ENCODE results near the gene ARHGAP9. TPM values are rescaled to one million over a fixed set of nuclear protein-coding genes. Genes with fewer than 3 reads are reported as not detected.

The ARHGAP9 gene
- total RNA-seq, 1 experiment from 2014 or later = not detected

DNA sequence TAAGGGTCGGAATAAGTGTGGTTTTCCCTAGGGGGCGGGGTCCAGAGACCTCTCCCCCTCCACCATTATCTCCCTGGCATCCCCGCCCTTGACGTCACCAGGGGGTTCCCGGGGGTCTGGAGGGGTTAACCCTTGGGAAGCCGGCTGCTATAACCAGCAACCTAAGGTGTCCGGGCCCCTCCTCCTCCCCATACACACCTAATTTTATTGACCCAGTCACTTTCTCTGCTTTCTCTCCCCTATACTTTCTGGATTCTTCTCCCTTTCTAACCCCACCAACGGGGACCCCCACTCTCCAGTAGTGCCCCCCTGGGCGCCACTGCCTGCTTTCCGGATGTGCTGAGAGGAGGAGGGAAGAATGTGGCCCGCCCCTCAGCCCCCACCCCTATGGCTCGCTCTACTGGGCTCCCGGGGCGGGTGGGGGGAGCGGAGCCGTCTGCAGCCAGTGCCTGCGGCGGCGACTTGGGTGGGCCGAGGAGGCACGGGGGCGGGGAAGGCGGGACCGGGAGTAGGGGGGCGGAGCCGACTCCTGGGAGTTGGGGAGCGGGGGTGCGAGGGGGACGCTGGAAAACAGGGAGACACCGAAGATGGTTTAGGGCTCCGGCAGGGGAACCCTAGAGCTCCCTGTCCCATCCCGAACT, 18.3 kb downstream of the ARHGAP9 start:
- DNase-seq (ENCODE audit: extremely low read depth, low read depth) = peak; percentile 36

DNA sequence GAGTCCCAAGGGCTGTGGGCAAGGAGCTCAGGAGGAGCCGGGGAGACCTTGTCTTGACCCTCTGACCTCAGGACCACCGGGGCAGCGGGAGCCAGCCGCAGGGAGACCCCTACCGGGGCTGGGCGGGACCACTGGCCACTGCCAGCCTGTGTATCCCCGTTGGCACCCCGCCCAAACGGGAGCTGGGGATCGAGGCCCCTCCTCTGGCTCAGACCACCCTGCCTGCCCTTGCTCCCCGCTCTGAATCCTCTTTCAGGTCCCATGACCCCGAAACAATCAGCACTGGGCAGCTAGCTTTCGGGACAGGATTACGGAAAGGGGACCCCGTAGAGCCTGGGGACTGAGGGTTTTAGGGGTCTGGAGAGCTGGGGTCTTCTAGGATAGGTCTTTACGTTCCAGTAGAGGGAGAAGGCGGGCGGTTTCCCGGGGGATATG, 18.8 kb downstream of the ARHGAP9 start:
- DNase-seq (ENCODE audit: extremely low read depth, low read depth) = no peak

DNA sequence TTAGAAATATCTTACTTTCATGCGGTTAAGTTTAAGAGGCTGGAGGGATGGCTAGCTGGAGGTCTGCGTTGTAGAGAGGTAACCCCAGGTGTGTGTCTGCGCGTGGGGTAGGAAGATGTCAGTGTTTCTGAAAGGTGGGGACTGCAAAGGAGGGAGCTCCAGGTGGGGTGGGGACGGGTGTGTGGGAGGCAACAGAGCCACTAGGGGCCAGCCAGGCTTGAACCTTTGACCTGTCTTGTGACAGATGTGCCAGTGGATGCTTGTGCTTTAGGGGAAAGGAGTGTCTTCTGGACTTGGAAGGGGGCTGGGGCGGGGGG, 19.2 kb downstream of the ARHGAP9 start:
- no peak for DNase-seq (ENCODE audit: extremely low read depth, low read depth)

DNA sequence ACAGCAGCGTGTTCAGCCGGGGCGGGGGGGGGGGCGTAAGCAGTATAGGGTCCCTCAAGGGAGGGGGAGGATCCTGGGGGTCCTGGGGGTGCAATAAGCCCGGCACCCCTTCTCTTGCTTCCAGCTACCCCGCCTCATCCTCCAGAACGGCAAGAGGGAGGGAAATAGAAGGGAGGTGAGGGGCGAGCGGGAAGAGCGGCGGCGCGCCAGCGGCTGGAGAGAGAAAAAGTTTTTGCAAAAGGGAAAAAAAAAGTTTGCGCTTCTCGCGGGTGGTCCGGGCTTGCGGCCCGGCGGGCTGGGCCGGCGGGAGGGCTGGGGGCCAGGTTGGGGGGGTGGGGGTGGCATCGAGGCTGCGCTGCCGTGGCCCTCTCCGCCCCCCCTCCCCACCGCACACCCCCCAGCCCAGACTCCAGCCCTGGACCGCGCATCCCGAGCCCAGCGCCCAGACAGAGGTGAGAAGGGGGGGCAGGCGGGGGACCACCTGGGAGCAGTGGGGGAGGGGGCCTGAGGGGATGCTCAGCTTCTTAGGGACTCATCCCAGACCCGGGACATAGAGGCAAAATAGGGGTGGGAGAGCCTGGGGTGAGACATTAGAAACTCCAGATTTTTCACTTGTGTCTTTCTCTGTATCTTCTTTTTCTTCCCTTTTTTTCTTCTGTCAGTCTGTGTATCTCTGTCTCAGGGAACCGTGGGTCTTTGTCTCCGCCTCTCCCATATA, 19.8 kb downstream of the ARHGAP9 start, which contains the start of gene GLI1:
Gene GLI1, plus strand, starts transcription at position 36 of the 718 bp plus-strand sequence. CDS start 3,907 bp downstream, outside the sequence.
- no peak for DNase-seq (ENCODE audit: extremely low read depth, low read depth)

DNA sequence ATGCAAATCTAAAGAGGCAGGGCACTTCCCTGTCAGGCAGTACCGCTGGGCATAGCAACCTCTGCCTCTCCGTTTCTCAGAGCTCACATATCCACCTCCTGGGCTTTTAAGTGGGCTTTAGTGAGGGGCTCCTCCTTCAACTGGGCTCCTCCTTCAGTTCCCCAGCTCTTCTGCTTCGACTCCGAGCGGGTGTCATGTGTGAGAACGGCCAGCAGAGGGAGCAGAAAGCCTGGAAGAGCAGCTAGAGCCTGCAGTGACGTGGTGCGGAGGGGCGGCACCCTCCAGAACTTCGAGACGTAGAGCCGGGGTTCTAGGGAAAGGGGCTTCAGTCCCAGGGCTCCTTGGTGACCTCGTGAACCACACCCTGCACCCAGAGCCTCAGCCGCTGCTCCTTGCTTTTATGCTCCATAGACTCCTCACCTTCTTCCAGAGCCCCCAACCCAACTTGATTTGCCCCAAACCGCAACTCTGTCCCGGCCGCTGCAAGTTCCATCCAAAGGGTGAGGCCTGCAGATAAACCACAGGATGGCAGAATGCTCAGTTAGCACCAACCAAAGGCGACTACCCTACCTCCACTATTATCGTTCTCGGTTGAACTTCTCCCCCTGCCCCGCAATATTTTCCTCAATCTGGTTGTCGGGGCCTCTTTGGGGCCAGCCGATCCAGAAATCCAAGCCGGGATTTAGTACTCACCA, 20.5 kb downstream of the ARHGAP9 start:
- DNase-seq (ENCODE audit: extremely low read depth, low read depth) = peak; percentile 94

DNA sequence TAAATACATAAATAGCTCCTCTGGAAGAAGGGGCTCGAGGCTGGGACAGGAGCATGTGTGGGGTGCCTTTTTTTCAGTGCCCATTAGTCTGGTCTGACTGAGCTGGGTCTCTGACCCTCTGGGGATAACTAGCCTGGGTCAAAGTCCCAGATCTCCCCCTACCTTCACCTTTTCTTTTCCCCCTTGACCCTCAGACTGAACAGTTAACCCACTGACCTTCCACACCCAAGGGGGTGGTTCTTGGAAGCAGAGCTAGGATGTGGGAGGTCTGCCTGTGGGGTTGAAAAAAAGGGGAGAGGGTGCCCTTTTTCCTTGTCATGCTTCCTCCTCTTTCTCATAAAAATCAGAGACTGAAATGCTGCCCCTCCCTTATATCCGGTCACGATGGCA, 21.0 kb downstream of the ARHGAP9 start:
- no peak for DNase-seq (ENCODE audit: extremely low read depth, low read depth)

DNA sequence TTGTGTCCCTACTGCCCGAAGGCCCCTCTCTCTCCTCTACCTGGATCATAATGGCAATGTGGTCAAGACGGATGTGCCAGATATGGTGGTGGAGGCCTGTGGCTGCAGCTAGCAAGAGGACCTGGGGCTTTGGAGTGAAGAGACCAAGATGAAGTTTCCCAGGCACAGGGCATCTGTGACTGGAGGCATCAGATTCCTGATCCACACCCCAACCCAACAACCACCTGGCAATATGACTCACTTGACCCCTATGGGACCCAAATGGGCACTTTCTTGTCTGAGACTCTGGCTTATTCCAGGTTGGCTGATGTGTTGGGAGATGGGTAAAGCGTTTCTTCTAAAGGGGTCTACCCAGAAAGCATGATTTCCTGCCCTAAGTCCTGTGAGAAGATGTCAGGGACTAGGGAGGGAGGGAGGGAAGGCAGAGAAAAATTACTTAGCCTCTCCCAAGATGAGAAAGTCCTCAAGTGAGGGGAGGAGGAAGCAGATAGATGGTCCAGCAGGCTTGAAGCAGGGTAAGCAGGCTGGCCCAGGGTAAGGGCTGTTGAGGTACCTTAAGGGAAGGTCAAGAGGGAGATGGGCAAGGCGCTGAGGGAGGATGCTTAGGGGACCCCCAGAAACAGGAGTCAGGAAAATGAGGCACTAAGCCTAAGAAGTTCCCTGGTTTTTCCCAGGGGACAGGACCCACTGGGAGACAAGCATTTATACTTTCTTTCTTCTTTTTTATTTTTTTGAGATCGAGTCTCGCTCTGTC, 22.8 kb downstream of the ARHGAP9 start:
- no peak for DNase-seq (ENCODE audit: extremely low read depth, low read depth)

DNA sequence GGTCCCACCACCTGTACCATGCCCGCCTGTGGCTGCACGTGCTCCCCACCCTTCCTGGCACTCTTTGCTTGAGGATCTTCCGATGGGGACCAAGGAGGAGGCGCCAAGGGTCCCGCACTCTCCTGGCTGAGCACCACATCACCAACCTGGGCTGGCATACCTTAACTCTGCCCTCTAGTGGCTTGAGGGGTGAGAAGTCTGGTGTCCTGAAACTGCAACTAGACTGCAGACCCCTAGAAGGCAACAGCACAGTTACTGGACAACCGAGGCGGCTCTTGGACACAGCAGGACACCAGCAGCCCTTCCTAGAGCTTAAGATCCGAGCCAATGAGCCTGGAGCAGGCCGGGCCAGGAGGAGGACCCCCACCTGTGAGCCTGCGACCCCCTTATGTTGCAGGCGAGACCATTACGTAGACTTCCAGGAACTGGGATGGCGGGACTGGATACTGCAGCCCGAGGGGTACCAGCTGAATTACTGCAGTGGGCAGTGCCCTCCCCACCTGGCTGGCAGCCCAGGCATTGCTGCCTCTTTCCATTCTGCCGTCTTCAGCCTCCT, 23.4 kb downstream of the ARHGAP9 start:
- DNase-seq (ENCODE audit: extremely low read depth, low read depth) = no peak

DNA sequence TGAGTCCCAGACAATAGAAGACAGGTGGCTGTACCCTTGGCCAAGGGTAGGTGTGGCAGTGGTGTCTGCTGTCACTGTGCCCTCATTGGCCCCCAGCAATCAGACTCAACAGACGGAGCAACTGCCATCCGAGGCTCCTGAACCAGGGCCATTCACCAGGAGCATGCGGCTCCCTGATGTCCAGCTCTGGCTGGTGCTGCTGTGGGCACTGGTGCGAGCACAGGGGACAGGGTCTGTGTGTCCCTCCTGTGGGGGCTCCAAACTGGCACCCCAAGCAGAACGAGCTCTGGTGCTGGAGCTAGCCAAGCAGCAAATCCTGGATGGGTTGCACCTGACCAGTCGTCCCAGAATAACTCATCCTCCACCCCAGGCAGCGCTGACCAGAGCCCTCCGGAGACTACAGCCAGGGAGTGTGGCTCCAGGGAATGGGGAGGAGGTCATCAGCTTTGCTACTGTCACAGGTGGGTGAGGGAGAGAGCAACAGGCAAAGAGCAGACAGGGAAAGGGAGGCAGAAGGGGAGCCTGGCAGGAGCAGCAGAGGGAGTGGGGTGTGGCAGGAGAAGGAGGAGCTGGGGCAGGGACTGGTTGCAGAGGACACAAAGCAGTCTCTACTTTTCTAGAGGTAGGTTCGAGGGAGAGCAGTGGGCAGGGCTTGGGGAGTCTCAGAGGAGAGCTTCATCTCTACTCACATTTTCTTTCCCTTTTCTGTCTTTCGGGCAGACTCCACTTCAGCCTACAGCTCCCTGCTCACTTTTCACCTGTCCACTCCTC, 24.1 kb downstream of the ARHGAP9 start:
- DNase-seq (ENCODE audit: extremely low read depth, low read depth) = no peak

DNA sequence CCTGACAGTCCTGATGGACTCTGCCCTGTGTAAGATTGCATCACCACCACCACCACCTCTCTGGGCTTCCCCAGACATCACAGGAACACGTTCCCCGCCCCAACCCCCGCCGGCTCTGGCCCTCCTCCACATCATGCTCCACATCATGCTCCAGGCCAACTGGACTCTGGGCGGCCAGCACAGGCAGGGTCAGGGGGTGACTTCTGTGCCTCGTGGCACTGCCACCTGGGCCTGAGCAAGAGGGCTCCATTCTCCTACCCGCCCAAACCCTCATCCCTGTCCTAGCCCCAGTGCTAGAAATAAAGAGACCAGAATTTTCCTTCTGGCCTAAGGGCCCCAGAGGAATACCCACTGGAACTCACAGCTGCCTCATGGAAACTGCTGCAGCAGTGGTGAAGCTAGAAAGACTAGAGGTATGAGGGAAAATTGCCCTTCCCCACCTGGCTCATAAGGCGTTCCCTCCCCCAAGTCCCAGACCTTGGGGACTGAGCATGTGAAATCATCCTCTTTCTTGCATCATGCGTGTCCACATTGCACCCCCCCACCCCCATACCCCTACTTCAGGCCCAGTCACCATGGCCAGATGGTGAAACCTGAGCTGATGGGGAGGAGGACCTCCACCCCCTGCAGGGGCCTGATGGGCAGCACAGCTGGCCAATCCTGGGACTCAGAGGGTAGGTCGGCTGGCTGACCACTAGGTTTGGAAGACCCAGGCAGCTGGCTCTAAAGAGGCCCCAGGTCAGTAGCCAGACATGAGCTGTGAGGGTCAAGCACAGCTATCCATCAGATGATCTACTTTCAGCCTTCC, 24.9 kb downstream of the ARHGAP9 start, which contains the start of gene INHBE:
Gene INHBE, plus strand, starts transcription at position 742 of the 808 bp plus-strand sequence. CDS start 230 bp downstream, outside the sequence.
- peak; percentile 42 for DNase-seq (ENCODE audit: extremely low read depth, low read depth)

DNA sequence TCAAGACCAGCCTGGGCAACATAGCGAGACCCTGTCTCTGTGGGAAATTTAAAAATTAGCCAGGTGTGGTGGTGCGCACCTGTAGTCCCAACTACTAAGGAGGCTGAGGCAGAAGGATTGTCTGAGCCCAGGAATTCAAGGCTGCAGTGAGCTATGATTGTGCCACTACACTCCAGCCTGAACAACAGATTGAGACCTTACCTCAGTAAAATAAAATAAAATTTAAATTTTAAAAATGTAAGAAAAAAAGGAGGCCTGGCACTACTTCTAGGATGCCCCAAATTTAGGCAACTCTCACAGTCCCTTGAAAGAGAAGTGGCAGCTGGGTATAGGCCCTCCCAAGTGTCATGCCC, 25.5 kb downstream of the ARHGAP9 start:
- DNase-seq (ENCODE audit: extremely low read depth, low read depth) = no peak

DNA sequence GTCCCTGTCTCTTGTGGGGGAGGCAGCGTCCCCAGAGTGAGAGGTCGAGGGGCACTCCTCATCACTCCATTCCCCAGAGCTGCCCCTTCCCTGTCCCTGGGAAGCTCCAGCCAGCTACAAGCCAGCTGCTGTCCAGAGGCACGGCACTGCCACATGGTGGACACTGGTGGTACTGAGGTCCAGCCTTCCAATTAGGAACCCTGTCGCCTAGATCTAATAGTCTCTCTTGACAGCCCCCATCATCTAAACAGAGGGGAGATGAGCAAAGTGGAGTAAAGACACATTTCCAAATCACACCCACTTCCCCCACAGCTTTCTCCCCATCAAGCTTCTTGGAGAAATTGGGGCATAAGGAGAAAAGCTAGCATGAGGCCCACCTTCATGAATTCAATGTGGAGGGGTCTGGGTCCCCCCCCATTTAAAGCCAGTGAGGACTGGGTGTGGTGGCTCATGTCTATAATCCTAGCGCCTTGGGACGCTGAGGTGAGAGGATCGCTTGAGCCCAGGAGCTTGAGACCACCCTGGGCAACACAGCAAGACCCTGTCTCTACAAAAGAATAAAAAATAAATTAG, 26.6 kb downstream of the ARHGAP9 start:
- DNase-seq (ENCODE audit: extremely low read depth, low read depth) = peak; percentile 78

DNA sequence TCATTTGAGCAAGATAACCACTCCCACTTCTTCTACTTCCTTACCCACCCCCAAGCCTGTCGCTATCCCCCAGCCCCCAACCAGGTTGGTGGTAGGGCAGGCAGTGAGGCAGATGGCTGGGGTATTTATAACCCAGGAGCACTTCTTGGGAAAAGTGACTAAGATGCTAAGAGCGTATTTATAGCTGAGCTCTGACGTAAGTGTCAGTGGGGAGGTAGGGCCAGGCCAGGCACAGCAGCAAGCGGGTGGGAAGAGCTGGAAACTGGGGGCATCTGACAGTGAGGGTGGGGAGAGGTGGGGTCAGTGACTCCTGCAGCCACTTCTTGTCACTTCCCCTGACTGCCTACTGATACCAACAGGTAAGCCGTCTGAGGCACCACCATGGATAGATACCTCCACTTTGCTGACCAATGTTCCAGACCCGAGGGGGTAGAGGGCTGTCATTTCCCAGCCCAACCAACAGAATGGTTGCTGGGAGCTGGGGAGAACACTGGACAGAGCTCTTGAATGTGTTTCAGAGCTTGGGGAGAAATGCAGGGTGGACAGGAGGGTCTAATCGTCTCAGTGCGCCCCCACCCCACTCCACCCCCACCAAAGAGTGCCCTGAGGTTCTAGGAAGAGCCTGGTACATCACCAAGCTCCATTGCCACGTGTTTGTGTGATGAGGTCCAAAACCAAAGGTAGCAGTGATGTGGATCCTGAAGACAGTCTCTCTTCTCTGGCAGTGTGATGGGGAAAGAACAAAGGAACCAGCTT, 27.3 kb downstream of the ARHGAP9 start:
- no peak for DNase-seq (ENCODE audit: extremely low read depth, low read depth)

DNA sequence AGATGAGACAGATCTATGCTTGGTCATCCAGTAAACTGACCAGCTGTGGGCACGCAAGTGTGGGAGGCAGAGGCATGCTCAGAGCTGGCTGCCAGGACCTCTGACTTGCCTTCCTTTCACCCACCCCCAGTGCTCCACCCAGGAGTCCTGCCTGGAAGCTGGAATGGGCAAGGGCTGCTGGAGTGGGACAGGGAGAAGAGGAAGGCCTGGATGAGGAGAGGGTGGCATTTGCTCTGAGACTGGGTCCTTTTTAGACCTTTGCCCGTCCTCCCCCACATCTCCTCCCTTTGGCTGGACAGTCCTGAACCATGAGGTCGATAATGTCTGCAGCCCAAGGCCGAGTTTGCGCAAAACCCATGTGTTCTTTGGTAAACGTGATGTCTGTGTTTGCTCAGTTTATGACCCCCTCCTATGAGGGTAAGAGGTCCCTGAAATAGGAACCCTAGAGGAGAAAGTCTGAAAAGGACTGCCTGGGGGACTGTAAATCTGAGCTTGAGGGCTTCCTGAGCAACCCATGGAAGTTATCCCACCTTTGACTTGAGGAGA, 28.4 kb downstream of the ARHGAP9 start:
- no peak for DNase-seq (ENCODE audit: extremely low read depth, low read depth)

DNA sequence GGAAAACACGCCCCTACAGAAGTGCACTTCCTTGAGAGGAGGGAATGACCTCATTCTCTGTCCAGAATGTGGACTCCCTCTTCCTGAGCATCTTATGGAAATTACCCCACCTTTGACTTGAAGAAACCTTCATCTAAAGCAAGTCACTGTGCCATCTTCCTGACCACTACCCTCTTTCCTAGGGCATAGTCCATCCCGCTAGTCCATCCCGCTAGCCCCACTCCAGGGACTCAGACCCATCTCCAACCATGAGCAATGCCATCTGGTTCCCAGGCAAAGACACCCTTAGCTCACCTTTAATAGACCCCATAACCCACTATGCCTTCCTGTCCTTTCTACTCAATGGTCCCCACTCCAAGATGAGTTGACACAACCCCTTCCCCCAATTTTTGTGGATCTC, 29.6 kb downstream of the ARHGAP9 start:
- DNase-seq (ENCODE audit: extremely low read depth, low read depth) = no peak

DNA sequence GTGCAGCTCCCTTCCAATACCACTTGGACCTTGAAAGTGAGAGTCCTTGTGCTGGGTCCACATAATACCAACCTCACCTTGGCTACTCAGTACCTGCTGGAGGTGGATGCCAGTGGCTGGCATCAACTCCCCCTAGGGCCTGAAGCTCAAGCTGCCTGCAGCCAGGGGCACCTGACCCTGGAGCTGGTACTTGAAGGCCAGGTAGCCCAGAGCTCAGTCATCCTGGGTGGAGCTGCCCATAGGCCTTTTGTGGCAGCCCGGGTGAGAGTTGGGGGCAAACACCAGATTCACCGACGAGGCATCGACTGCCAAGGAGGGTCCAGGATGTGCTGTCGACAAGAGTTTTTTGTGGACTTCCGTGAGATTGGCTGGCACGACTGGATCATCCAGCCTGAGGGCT, 30.3 kb downstream of the ARHGAP9 start:
- DNase-seq (ENCODE audit: extremely low read depth, low read depth) = no peak

DNA sequence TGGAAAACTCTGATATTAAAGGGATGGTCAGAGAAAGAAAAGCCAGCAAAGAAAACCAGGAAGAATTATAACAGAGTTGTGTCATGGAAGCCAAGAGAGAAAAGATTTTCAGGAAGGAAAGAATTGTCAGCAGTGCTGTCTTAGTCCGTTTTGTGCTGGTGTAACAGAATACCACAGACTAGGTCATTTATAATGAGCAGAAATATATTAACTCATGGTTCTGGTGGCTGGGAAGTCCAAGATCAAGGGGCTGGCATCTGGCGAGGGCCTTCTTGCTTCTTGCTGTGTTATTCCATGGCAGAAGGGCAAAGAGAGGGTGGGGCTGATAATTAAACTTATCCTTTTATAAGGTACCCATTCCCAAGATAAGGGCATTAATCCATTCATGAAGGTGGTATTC, 31.0 kb downstream of the ARHGAP9 start:
- DNase-seq (ENCODE audit: extremely low read depth, low read depth) = no peak
